C4-2B (cell line): Measurements from ENCODE around the gene PKHD1.

ENCODE experiments used
- CTCF ChIP-seq: fragments of 450-650 bp; conservative IDR thresholded peaks from 2 replicates; pipeline ENCODE4 v1.5.1; 2017; ENCODE audit warnings: mild to moderate bottlenecking
- ZFX ChIP-seq: fragments of 450-650 bp; IDR thresholded peaks from 2 replicates; pipeline ENCODE4 v1.6.1; 2017

GRCh38 chr6:51992876-51993275 lies 94.5 kb downstream of the PKHD1 start:
- TF ChIP-seq CTCF = no peak
- no peak for TF ChIP-seq ZFX
